ENCODE data around the gene PIGA. TPM values are rescaled to one million over a fixed set of nuclear protein-coding genes. Genes with fewer than 3 reads are reported as not detected.

The PIGA gene
- total RNA-seq, 2 donors from 2014 or later: 12.6 to 21.6 TPM

DNA sequence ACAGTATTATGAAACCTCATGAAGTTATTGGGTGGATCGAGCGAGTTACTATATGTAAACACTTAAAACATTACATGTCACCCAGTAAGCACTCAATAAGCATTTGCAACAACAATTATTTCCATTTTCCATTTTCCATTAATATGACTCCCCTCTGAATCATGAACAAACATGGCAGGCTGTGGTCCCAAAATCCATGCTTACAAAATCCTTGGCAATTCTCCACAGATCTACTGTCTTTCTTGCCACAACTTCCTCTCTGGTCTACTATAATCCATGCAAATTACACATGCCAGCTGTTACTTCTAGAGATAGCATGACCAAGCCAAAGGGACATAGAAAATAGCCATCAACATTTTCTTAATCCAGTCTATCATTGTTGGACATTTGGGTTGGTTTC is 41.9 kb downstream of the PIGA start:
- Histone ChIP-seq H3K27me3 (ENCODE audit: control insufficient read depth, insufficient read depth, low read length, poor library complexity, severe bottlenecking) (no peaks in the 10 kb centered on the region), H3K9me3 (ENCODE audit: control insufficient read depth, low read length) (no peaks in the 10 kb centered on the region), H3K27ac (ENCODE audit: low read depth, low read length) (no peak overlapping the region), H3K36me3 (ENCODE audit: control insufficient read depth, insufficient read depth, low read length) (no peaks in the 10 kb centered on the region), H3K9ac (ENCODE audit: extremely low read depth, low read length, poor library complexity, severe bottlenecking) (no peak overlapping the region), H3K4me3 (ENCODE audit: low read length) (no peak overlapping the region), H3K4me1 (ENCODE audit: control insufficient read depth, insufficient read depth, low read length) (no peaks in the 10 kb centered on the region)
- Mint-ChIP-seq H3K9me3 (peaks cover 13% of the 10 kb centered on the region), H3K27me3 (ENCODE audit: insufficient read depth) (no peaks in the 10 kb centered on the region), H3K4me3 (no peak overlapping the region), H3K27ac (no peak overlapping the region), H3K4me1 (no peaks in the 10 kb centered on the region), H3K36me3 (ENCODE audit: low read depth) (no peaks in the 10 kb centered on the region)
- no peak for DNase-seq
- WGBS, 2 experiments (ENCODE audit: insufficient coverage in 1 of 2, insufficient read length in 1 of 2): 63% methylated on average over 2 of the region's 2 CpGs; no CpG with 5 or more reads in 1 of the 2 experiments
- TF ChIP-seq, protein P1, sequence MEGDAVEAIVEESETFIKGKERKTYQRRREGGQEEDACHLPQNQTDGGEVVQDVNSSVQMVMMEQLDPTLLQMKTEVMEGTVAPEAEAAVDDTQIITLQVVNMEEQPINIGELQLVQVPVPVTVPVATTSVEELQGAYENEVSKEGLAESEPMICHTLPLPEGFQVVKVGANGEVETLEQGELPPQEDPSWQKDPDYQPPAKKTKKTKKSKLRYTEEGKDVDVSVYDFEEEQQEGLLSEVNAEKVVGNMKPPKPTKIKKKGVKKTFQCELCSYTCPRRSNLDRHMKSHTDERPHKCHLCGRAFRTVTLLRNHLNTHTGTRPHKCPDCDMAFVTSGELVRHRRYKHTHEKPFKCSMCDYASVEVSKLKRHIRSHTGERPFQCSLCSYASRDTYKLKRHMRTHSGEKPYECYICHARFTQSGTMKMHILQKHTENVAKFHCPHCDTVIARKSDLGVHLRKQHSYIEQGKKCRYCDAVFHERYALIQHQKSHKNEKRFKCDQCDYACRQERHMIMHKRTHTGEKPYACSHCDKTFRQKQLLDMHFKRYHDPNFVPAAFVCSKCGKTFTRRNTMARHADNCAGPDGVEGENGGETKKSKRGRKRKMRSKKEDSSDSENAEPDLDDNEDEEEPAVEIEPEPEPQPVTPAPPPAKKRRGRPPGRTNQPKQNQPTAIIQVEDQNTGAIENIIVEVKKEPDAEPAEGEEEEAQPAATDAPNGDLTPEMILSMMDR (conservative IDR thresholded peaks at IDR 0.05): no peak

DNA sequence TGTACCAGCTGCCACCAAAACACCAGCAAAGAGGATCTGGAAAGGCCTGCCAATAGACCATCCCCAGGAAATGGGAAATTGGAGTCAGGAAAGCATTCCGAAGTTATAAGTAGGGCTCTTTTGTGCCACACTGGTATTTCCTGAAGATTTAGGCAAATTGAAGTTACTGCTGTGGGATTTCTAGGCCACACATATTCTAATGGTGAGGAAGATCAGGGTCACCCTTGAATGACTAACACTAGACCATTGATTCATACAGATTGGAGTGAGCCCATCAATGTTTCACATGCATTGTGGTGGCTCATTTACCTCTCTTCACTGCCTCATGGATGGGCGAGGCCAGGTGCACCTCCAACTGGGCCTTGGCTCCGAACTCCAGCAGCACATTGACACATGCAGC is 42.5 kb downstream of the PIGA start:
- Mint-ChIP-seq H3K27me3 (ENCODE audit: insufficient read depth) (no peaks in the 10 kb centered on the region), H3K4me3 (no peak overlapping the region), H3K9me3 (peaks cover 13% of the 10 kb centered on the region), H3K4me1 (no peaks in the 10 kb centered on the region), H3K27ac (no peak overlapping the region), H3K36me3 (ENCODE audit: low read depth) (no peaks in the 10 kb centered on the region)
- Histone ChIP-seq H3K36me3 (ENCODE audit: control insufficient read depth, insufficient read depth, low read length) (no peaks in the 10 kb centered on the region), H3K27me3 (ENCODE audit: control insufficient read depth, insufficient read depth, low read length, poor library complexity, severe bottlenecking) (no peaks in the 10 kb centered on the region), H3K9me3 (ENCODE audit: control insufficient read depth, low read length) (no peaks in the 10 kb centered on the region), H3K4me1 (ENCODE audit: control insufficient read depth, insufficient read depth, low read length) (no peaks in the 10 kb centered on the region), H3K4me3 (ENCODE audit: low read length) (no peak overlapping the region), H3K27ac (ENCODE audit: low read depth, low read length) (no peak overlapping the region), H3K9ac (ENCODE audit: extremely low read depth, low read length, poor library complexity, severe bottlenecking) (no peak overlapping the region)
- TF ChIP-seq, protein P1 (conservative IDR thresholded peaks at IDR 0.05): no peak
- WGBS, 2 experiments (ENCODE audit: insufficient coverage in 1 of 2, insufficient read length in 1 of 2): 94 to 100% methylated on average over 1 to 3 of the region's 3 CpGs
- no peak for DNase-seq

DNA sequence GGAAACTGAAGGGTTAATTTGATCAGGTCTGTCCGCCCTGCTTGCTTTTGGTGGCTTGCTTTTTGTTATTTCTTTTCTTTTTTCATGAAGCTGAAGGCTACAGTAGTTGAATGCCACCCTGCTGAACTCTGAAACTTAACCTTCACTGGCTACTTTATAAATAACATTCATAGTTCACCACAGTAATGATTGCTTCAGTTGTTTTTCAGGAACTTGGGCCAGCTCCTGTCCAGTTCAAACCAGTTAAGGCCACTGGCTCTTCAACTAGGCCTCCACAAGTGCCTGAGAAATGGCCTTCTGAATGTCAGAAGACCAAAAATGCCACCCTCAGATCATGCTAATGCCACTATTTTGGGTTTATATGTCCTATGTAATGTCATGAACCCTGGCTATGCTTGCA is 57.7 kb downstream of the PIGA start:
- TF ChIP-seq, protein P1 (conservative IDR thresholded peaks at IDR 0.05): no peak
- Mint-ChIP-seq H3K4me3 (no peak overlapping the region), H3K36me3 (ENCODE audit: low read depth) (no peaks in the 10 kb centered on the region), H3K9me3 (peaks cover 50% of the 10 kb centered on the region), H3K4me1 (no peaks in the 10 kb centered on the region), H3K27me3 (ENCODE audit: insufficient read depth) (no peaks in the 10 kb centered on the region), H3K27ac (no peak overlapping the region)
- Histone ChIP-seq H3K27ac (ENCODE audit: low read depth, low read length) (no peak overlapping the region), H3K9ac (ENCODE audit: extremely low read depth, low read length, poor library complexity, severe bottlenecking) (no peak overlapping the region), H3K9me3 (ENCODE audit: control insufficient read depth, low read length) (no peaks in the 10 kb centered on the region), H3K4me1 (ENCODE audit: control insufficient read depth, insufficient read depth, low read length) (no peaks in the 10 kb centered on the region), H3K36me3 (ENCODE audit: control insufficient read depth, insufficient read depth, low read length) (no peaks in the 10 kb centered on the region), H3K4me3 (ENCODE audit: low read length) (no peak overlapping the region), H3K27me3 (ENCODE audit: control insufficient read depth, insufficient read depth, low read length, poor library complexity, severe bottlenecking) (no peaks in the 10 kb centered on the region)
- no peak for DNase-seq
- 100% methylated on average over 1 of the region's 1 CpG; no CpG with 5 or more reads in 1 of the 2 experiments for WGBS, 2 experiments (ENCODE audit: insufficient coverage in 1 of 2, insufficient read length in 1 of 2)

All from endodermal cell (in vitro differentiated cells).